PFSK-1 (cell line): ENCODE results near the gene SLC8A1.

Source experiments
- FOXP2 ChIP-seq: optimal IDR thresholded peaks from 2 replicates; pipeline ENCODE3; 2011; ENCODE audit warnings: borderline replicate concordance, control low read depth, inconsistent platforms; ENCODE audit not compliant: insufficient read depth; ENCODE audit errors: extremely low read length, extremely low read depth
- POLR2AphosphoS5 ChIP-seq: IDR thresholded peaks from 2 replicates; pipeline ENCODE4 v1.6.1; 2012; ENCODE audit warnings: low read depth, mild to moderate bottlenecking, control low read depth, low read length, moderate library complexity
- REST ChIP-seq, 2 experiments: IDR thresholded peaks; 2 replicates each; pipeline versions ENCODE4 v1.6.1 to v1.8.0; 2011 to 2012; ENCODE audit warnings: low read depth in 2 of 2, low read length in 2 of 2, control low read depth in 1 of 2, inconsistent platforms in 1 of 2, mild to moderate bottlenecking in 1 of 2, moderate library complexity in 1 of 2; ENCODE audit not compliant: insufficient read depth in 1 of 2
- SIN3A ChIP-seq: IDR thresholded peaks from 2 replicates; pipeline ENCODE4 v1.6.1; 2012; ENCODE audit warnings: mild to moderate bottlenecking, low read length, moderate library complexity, borderline replicate concordance; ENCODE audit not compliant: insufficient read depth
- TAF1 ChIP-seq: IDR thresholded peaks from 2 replicates; pipeline ENCODE4 v1.6.1; 2012; ENCODE audit warnings: low read length, control low read depth, borderline replicate concordance; ENCODE audit not compliant: insufficient read depth

SLC8A1 gene

GRCh38 chr2:40085786-40086185 is 366.1 kb downstream of the SLC8A1 start:
- TF ChIP-seq SIN3A (no peak), POLR2AphosphoS5 (no peak), REST (IDR thresholded peaks at IDR 0.05; ENCODE audit: insufficient read depth in 1 of 2, low read depth in 2 of 2, low read length in 2 of 2) (no peak), TAF1 (no peak), FOXP2 (no peak)

GRCh38 chr2:40072442-40073232 is 379.3 kb downstream of the SLC8A1 start:
- TF ChIP-seq REST (IDR thresholded peaks at IDR 0.05; ENCODE audit: insufficient read depth in 1 of 2, low read depth in 2 of 2, low read length in 2 of 2) (no peak), TAF1 (no peak)

GRCh38 chr2:40062381-40062780 is 389.5 kb downstream of the SLC8A1 start:
- TF ChIP-seq REST (IDR thresholded peaks at IDR 0.05; ENCODE audit: insufficient read depth in 1 of 2, low read depth in 2 of 2, low read length in 2 of 2) (no peak), TAF1 (no peak), POLR2AphosphoS5 (no peak), FOXP2 (no peak), SIN3A (no peak)

GRCh38 chr2:40049781-40050180 is 402.1 kb downstream of the SLC8A1 start:
- TF ChIP-seq REST (IDR thresholded peaks at IDR 0.05; ENCODE audit: insufficient read depth in 1 of 2, low read depth in 2 of 2, low read length in 2 of 2) (no peak), FOXP2 (no peak), SIN3A (no peak), TAF1 (no peak), POLR2AphosphoS5 (no peak)

- no peak for TF ChIP-seq REST (IDR thresholded peaks at IDR 0.05; ENCODE audit: insufficient read depth in 1 of 2, low read depth in 2 of 2, low read length in 2 of 2)
- no peak for TF ChIP-seq FOXP2
- TF ChIP-seq TAF1: no peak
- no peak for TF ChIP-seq SIN3A
- no peak for TF ChIP-seq POLR2AphosphoS5
These were observed 403.4 kb downstream of the SLC8A1 start for GRCh38 chr2:40048506-40048905.
